Subcutaneous abdominal adipose tissue (tissue), 5 donors: ENCODE data around the gene GPR107.

Source experiments
- H3K27ac ChIP-seq: one replicate; pipeline ENCODE4 v1.7.0; 2013; ENCODE audit warnings: low read depth, mild to moderate bottlenecking, inconsistent platforms, low read length, moderate library complexity
- H3K27me3 ChIP-seq, 5 donors: one replicate each; pipeline ENCODE4 v1.7.0; 2013; ENCODE audit warnings: low read length in 5 of 5, inconsistent platforms in 1 of 5; ENCODE audit not compliant: control insufficient read depth in 5 of 5, insufficient read depth in 4 of 5
- H3K36me3 ChIP-seq, 5 donors: one replicate each; pipeline ENCODE4 v1.7.0; 2013; ENCODE audit warnings: low read length in 5 of 5; ENCODE audit not compliant: control insufficient read depth in 5 of 5, insufficient read depth in 5 of 5
- H3K4me1 ChIP-seq, 5 donors: one replicate each; pipeline ENCODE4 v1.7.0; 2013; ENCODE audit warnings: low read length in 5 of 5, mild to moderate bottlenecking in 3 of 5, moderate library complexity in 1 of 5; ENCODE audit not compliant: control insufficient read depth in 5 of 5, insufficient read depth in 5 of 5
- H3K4me3 ChIP-seq, 5 donors: one replicate each; pipeline ENCODE4 v1.7.0; 2013; ENCODE audit warnings: low read length in 5 of 5, low read depth in 1 of 5
- H3K9ac ChIP-seq, 5 donors: one replicate each; pipeline ENCODE4 v1.7.0; 2013; ENCODE audit warnings: low read length in 5 of 5, mild to moderate bottlenecking in 4 of 5, moderate library complexity in 3 of 5
- H3K9me3 ChIP-seq, 5 donors: one replicate each; pipeline ENCODE4 v1.7.0; 2013; ENCODE audit warnings: low read length in 5 of 5; ENCODE audit not compliant: control insufficient read depth in 5 of 5
- donor health status: healthy.
- donor health status: healthy.
- donor health status: healthy.
- donor health status: healthy.
- donor health status: healthy.

Gene GPR107

GRCh38 chr9:130160862-130161470, 107.3 kb downstream of the GPR107 start:
- Histone ChIP-seq H3K4me3 (no peak overlapping the region), H3K27me3 (peaks cover 0 to 5% (median 2%) of the 10 kb centered on the region in 5 donors), H3K36me3 (no peaks in the 10 kb centered on the region), H3K4me1 (no peaks in the 10 kb centered on the region), H3K27ac (no peak overlapping the region), H3K9me3 (no peaks in the 10 kb centered on the region), H3K9ac (no peak overlapping the region)

DNA sequence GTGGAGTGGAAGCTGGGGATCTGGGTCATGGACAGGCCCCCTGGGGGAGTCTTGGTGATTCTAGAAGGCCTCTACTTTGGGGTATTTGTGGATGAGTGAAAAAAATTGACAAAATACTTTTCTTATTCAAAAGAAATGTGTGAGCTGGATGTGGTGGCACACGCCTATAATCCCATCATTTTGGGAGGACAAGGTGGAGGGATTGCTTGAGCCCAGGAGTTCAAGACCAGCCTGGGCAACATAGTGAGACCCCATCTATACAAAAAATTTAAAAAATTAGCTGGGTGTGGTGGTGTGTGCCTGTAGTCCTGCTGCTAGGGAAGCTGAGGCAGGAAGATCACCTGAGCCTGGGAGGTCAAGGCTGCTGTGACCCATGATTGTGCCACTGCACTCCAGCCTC, 111.9 kb downstream of the GPR107 start:
- peaks cover 0 to 2% (median 0%) of the 10 kb centered on the region in 5 donors for H3K27me3 ChIP-seq

GRCh38 chr9:130166399-130166798, 112.7 kb downstream of the GPR107 start:
- no peaks in the 10 kb centered on the region for H3K9me3 ChIP-seq
- H3K27me3 ChIP-seq: peaks cover 0 to 2% (median 0%) of the 10 kb centered on the region in 5 donors

More for the DNA sequence above, 111.9 kb downstream of the GPR107 start:
- Histone ChIP-seq H3K36me3 (no peaks in the 10 kb centered on the region), H3K9me3 (no peaks in the 10 kb centered on the region), H3K4me3 (no peak overlapping the region), H3K4me1 (no peaks in the 10 kb centered on the region), H3K27ac (no peak overlapping the region), H3K9ac (no peak overlapping the region)

GRCh38 chr9:130167927-130168326, 114.2 kb downstream of the GPR107 start:
- no peak overlapping the region for H3K4me3 ChIP-seq
- H3K9me3 ChIP-seq: no peaks in the 10 kb centered on the region
- H3K27me3 ChIP-seq: peaks cover 0 to 2% (median 0%) of the 10 kb centered on the region in 5 donors
- no peak overlapping the region for H3K27ac ChIP-seq
- H3K4me1 ChIP-seq: peaks cover 0 to 7% (median 6%) of the 10 kb centered on the region in 5 donors
- H3K9ac ChIP-seq: no peak overlapping the region
- no peaks in the 10 kb centered on the region for H3K36me3 ChIP-seq

More at GRCh38 chr9:130166399-130166798, 112.7 kb downstream of the GPR107 start:
- Histone ChIP-seq H3K27ac (no peak overlapping the region), H3K4me3 (no peak overlapping the region), H3K4me1 (peaks cover 0 to under 1% (median 0%) of the 10 kb centered on the region in 5 donors), H3K36me3 (no peaks in the 10 kb centered on the region), H3K9ac (no peak overlapping the region)

GRCh38 chr9:130171226-130172148, 117.8 kb downstream of the GPR107 start:
- H3K36me3 ChIP-seq: no peaks in the 10 kb centered on the region
- H3K4me1 ChIP-seq: peaks cover 0 to 15% (median 12%) of the 10 kb centered on the region in 5 donors
- no peak overlapping the region for H3K27ac ChIP-seq
- H3K4me3 ChIP-seq: peak overlapping the region in 4 of 5 donors; percentile 41 to 55 (median 44)
- no peaks in the 10 kb centered on the region for H3K9me3 ChIP-seq
- peaks cover 0 to 13% (median 10%) of the 10 kb centered on the region in 5 donors for H3K27me3 ChIP-seq
- H3K9ac ChIP-seq: peak overlapping the region in 1 of 5 donors; percentile 31

DNA sequence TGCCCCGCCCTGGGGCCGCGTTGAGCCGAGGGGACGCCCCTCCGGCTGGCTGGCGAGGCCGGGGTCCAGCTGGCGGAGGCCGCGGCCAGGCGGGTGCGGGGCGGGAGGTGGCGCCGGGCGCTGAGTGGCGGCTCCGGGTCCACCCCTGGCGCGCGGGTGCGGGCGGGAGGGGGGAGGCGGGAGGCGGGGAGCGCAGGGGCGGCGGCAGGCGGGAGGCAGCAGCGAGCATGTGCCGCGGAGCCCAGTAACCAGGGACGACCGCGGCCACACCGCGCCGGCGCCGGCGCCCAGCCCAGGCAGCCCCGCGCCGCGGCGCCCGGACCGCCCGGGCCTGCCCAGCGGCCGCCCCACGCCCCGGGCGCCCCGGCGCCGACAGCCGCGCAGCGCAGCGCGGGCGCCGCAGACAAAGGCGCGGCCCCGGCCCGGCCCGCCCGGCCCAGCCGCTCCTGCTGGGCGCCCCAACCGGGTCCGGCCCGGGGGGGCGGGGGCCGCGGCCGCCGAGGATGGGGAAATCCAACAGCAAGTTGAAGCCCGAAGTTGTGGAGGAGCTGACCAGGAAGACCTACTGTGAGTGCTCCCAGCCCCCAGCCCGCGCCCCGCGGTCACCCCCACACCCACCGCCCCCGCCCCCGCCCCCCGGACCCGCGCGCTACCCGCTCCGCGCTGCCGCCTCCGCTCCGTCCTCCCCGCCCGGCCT, 118.6 kb downstream of the GPR107 start, which contains the start of gene NCS1:
Gene NCS1 (plus strand): TSS at position 244 of the 697 bp plus-strand sequence. CDS start 260 bp downstream, at position 504.
- Histone ChIP-seq H3K9me3 (no peaks in the 10 kb centered on the region), H3K27ac (no peak within 1 kb of the TSS), H3K36me3 (no peaks in the 10 kb centered on the region), H3K4me3 (peak within 1 kb of the TSS; percentile 19 to 55 (median 45)), H3K4me1 (peaks cover 0 to 15% (median 12%) of the 10 kb centered on the region in 5 donors), H3K27me3 (peaks cover 0 to 13% (median 10%) of the 10 kb centered on the region in 5 donors), H3K9ac (peak within 1 kb of the TSS in 1 of 5 donors; percentile 31)

GRCh38 chr9:130172858-130173665, 119.4 kb downstream of the GPR107 start:
- H3K9me3 ChIP-seq: no peaks in the 10 kb centered on the region
- no peak overlapping the region for H3K27ac ChIP-seq
- peaks cover 0 to 15% (median 12%) of the 10 kb centered on the region in 5 donors for H3K4me1 ChIP-seq
- peak overlapping the region; percentile 19 to 55 (median 45) for H3K4me3 ChIP-seq
- H3K9ac ChIP-seq: no peak overlapping the region
- peaks cover 0 to 13% (median 10%) of the 10 kb centered on the region in 5 donors for H3K27me3 ChIP-seq
- H3K36me3 ChIP-seq: no peaks in the 10 kb centered on the region

GRCh38 chr9:130173666-130173983, 119.9 kb downstream of the GPR107 start:
- Histone ChIP-seq H3K27me3 (peaks cover 0 to 13% (median 10%) of the 10 kb centered on the region in 5 donors), H3K9me3 (no peaks in the 10 kb centered on the region), H3K9ac (no peak overlapping the region), H3K4me3 (peak overlapping the region in 2 of 5 donors; percentile 45 to 55), H3K4me1 (peaks cover 0 to 15% (median 12%) of the 10 kb centered on the region in 5 donors), H3K27ac (no peak overlapping the region), H3K36me3 (no peaks in the 10 kb centered on the region)

GRCh38 chr9:130174025-130174424, 120.3 kb downstream of the GPR107 start:
- Histone ChIP-seq H3K36me3 (no peaks in the 10 kb centered on the region), H3K27ac (no peak overlapping the region), H3K27me3 (peaks cover 0 to 13% (median 10%) of the 10 kb centered on the region in 5 donors), H3K9ac (no peak overlapping the region), H3K9me3 (no peaks in the 10 kb centered on the region), H3K4me3 (no peak overlapping the region), H3K4me1 (peaks cover 0 to 15% (median 12%) of the 10 kb centered on the region in 5 donors)
